K562 (cell line): ENCODE results near the gene POC5. TPM values are rescaled to one million over a fixed set of nuclear protein-coding genes. Genes with fewer than 3 reads are reported as not detected.
A peak's percentile ranks its signal among the peaks of the same experiment; 100 is the strongest.

Experiments
- FOSL1 ChIP-seq: fragments of 200-800 bp; sonication (Bioruptor generic); conservative IDR thresholded peaks from 2 replicates; pipeline ENCODE4 v1.6.1; 2016; ENCODE audit warnings: missing genetic modification characterization, missing compliant biosample characterization
- FOXA3 ChIP-seq, 2 experiments: fragments of 450-650 bp in 1 of 2; sonication (generic) in 1 of 2; formaldehyde crosslinking; IDR thresholded peaks in 1 of 2; conservative IDR thresholded peaks in 1 of 2; 2 replicates each; pipeline versions ENCODE4 v1.4.0 to v1.8.0; 2020 to 2022; ENCODE audit warnings: mild to moderate bottlenecking in 2 of 2, missing genetic modification reagents in 1 of 2
- GTF2B ChIP-seq: IDR thresholded peaks from 2 replicates; pipeline ENCODE4 v1.6.1; 2011; ENCODE audit not compliant: insufficient read length; ENCODE audit errors: extremely low read depth
- HDAC6 ChIP-seq: IDR thresholded peaks from 2 replicates; pipeline ENCODE4 v1.6.1; 2012; ENCODE audit warnings: low read depth, mild to moderate bottlenecking, control low read depth, inconsistent platforms, low read length, moderate library complexity
- PHF21A ChIP-seq: fragments of 450-650 bp; IDR thresholded peaks from 2 replicates; pipeline ENCODE4 v1.6.1; 2017; ENCODE audit warnings: low read depth, borderline replicate concordance
- SLC30A9 ChIP-seq: fragments of 250-450 bp; sonication (Bioruptor Pico); IDR thresholded peaks from 2 replicates; pipeline ENCODE4 v1.8.0; 2022; ENCODE audit warnings: mild to moderate bottlenecking, moderate library complexity
- SNRNP70 ChIP-seq: fragments of 200-400 bp; formaldehyde crosslinking; optimal IDR thresholded peaks from 2 replicates; pipeline ENCODE3; 2017; ENCODE audit warnings: low read depth, low read length
- SREBF1 ChIP-seq: fragments of 150-350 bp; IDR thresholded peaks from 2 replicates; pipeline ENCODE4 v1.6.1; 2014; ENCODE audit warnings: antibody characterized with exemption, low read depth, low read length, borderline replicate concordance
- THRAP3 ChIP-seq: fragments of 450-650 bp; IDR thresholded peaks from 2 replicates; pipeline ENCODE4 v1.6.1; 2016; ENCODE audit warnings: mild to moderate bottlenecking, inconsistent platforms, borderline replicate concordance
- ZBTB40 ChIP-seq, 2 experiments: fragments of 450-650 bp in 1 of 2; sonication (generic) in 1 of 2; formaldehyde crosslinking in 1 of 2; IDR thresholded peaks; 2 replicates each; pipeline versions ENCODE4 v1.7.1 to v1.9.0; 2016 to 2022; ENCODE audit warnings: inconsistent platforms in 1 of 2, mild to moderate bottlenecking in 1 of 2, missing genetic modification reagents in 1 of 2
- ZBTB8A ChIP-seq: fragments of 450-650 bp; IDR thresholded peaks from 2 replicates; pipeline ENCODE4 v1.6.1; 2018; ENCODE audit warnings: mild to moderate bottlenecking, moderate library complexity; ENCODE audit not compliant: partially characterized antibody
- ZNF146 ChIP-seq: IDR thresholded peaks from one replicate; pipeline ENCODE4 v1.6.1; 2018; ENCODE audit warnings: missing compliant biosample characterization; ENCODE audit not compliant: unreplicated experiment
- ZNF174 ChIP-seq: fragments of 250-450 bp; sonication (Bioruptor Pico); IDR thresholded peaks from 2 replicates; pipeline ENCODE4 v1.4.0; 2020; ENCODE audit warnings: mild to moderate bottlenecking
- ZNF384 ChIP-seq: IDR thresholded peaks from 2 replicates; pipeline ENCODE4 v1.6.1; 2012; ENCODE audit warnings: low read depth, low read length, improper control_type of control experiment
- ZNF584 ChIP-seq: fragments of 200-800 bp; sonication (Bioruptor generic); IDR thresholded peaks from 2 replicates; pipeline ENCODE4 v1.6.1; 2016; ENCODE audit warnings: low read depth, mild to moderate bottlenecking, missing genetic modification characterization, missing compliant biosample characterization
- ZNF589 ChIP-seq: fragments of 200-800 bp; sonication (Bioruptor generic); IDR thresholded peaks from 2 replicates; pipeline ENCODE4 v1.6.1; 2016; ENCODE audit warnings: low read depth, missing genetic modification characterization, missing compliant biosample characterization
- ZSCAN32 ChIP-seq: fragments of 450-650 bp; formaldehyde crosslinking; IDR thresholded peaks from 2 replicates; pipeline ENCODE4 v1.4.0; 2020; ENCODE audit warnings: mild to moderate bottlenecking, moderate library complexity
- polyA plus RNA-seq, 8 experiments: library from polyadenylated mRNA; depleted of rRNA in 4 of 8; stranded (reverse) in 5 of 8; unstranded in 3 of 8; fragments of >200 nt; fragmentation: Nextera tagmentation in 2 of 8; fragmentation: Illumina TruSeq in 1 of 8; extraction: Ambion mirVana in 2 of 8; extraction: Trizol in 1 of 8; gene quantifications; 2 replicates each; pipeline versions ENCODE4 v1.2.1 to v1.2.3, GENCODE V29; 2011 to 2014; ENCODE audit warnings: inconsistent platforms in 1 of 8, missing spikeins in 1 of 8
- total RNA-seq, 7 experiments: library from RNA; depleted of rRNA in 6 of 7; stranded (reverse); fragments of >200 nt in 6 of 7; fragmentation: Illumina TruSeq in 2 of 7; extraction: Trizol in 2 of 7; gene quantifications; 2 replicates each; pipeline versions ENCODE4 v1.2.1 to v1.2.3, GENCODE V29; 2011 to 2021; ENCODE audit warnings: low replicate concordance in 1 of 7
- TF ChIP-seq, protein P1 (sequence below): fragments of 450-650 bp; formaldehyde crosslinking; IDR thresholded peaks from 2 replicates; pipeline ENCODE4 v1.4.0; 2022; ENCODE audit warnings: mild to moderate bottlenecking, moderate library complexity

POC5 gene
- total and polyA plus RNA-seq, 9 of the 15 experiments (the other 6 are each of a cell fraction or from before 2014, with no cell fraction given): 14.5 to 38.2 (median 27.0) TPM

DNA sequence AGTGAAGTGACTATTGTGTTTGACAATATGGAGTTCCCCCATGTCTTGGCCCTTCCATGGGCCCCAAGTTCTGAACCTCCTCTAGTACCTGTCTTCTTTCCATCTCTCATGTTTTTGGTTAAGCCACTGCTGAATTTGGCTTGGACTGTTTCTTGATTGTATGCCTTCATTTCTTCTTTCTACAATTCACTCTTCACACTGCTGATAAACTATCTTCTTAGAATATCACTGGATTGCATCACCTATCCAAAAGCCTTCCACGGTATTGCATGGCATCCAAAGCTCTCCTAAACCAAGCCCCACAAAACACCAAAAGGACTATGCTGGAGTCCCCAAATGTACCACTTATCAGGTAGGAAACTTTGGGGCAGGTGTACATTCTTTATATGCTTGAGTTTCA, 4.3 kb upstream of the POC5 start (continued):
- TF ChIP-seq SREBF1 (no peak), SLC30A9 (CRISPR knock-in tag) (no peak), SNRNP70 (no peak), ZNF589 (peak; percentile 79), GTF2B (no peak), ZNF584 (peak; percentile 76; the same call in 1 of the 2 replicates), FOXA3 (CRISPR knock-in tag; conservative IDR thresholded peaks at IDR 0.05 in 1 of 2, IDR thresholded peaks at IDR 0.05 in 1 of 2) (no peak), THRAP3 (no peak), ZNF174 (CRISPR knock-in tag) (no peak), ZBTB40 (IDR thresholded peaks at IDR 0.05) (no peak), ZBTB40 (CRISPR knock-in tag; IDR thresholded peaks at IDR 0.05) (no peak), ZNF384 (no peak), HDAC6 (no peak), ZBTB8A (no peak), ZSCAN32 (CRISPR knock-in tag) (0 out of 2 replicates have a peak, but pooled peaks have one; percentile 15), ZNF146 (CRISPR knock-in tag) (no peak), PHF21A (no peak), FOSL1 (tag) (0 out of 2 replicates have a peak, but pooled peaks have one; percentile 11)
- TF ChIP-seq, protein P1, sequence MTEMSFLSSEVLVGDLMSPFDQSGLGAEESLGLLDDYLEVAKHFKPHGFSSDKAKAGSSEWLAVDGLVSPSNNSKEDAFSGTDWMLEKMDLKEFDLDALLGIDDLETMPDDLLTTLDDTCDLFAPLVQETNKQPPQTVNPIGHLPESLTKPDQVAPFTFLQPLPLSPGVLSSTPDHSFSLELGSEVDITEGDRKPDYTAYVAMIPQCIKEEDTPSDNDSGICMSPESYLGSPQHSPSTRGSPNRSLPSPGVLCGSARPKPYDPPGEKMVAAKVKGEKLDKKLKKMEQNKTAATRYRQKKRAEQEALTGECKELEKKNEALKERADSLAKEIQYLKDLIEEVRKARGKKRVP (CRISPR knock-in tag): peak; percentile 90
